Measurements from ENCODE around the gene NRCAM. TPM values are rescaled to one million over a fixed set of nuclear protein-coding genes. Genes with fewer than 3 reads are reported as not detected.

The NRCAM gene
- polyA plus RNA-seq, 3 donors: not detected

DNA sequence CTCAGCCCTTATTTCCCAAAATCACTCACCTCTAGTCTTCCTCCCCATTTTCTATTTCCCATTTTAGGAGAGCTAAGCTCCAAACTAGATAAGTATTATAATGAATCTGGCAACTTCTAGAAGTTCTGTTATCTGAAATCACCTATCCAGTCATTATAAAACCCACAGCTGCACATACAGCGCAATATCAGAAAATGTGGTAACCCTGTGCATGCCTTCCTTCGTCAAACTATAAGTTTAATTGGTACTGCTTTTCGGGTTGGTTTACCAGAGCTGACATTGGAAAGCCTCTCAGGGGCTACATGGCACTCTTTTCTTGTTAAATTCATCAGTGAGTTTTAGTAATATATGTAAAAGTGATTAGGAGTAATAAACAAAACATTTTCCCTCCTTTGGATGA is 327.7 kb downstream of the NRCAM start:
- Histone ChIP-seq H3K36me3 (replicated peaks in 1 of 2; ENCODE audit: control insufficient read depth in 1 of 2, insufficient read depth in 2 of 2, low read length in 2 of 2) (no peaks in the 10 kb centered on the region), H3K4me2 (replicated peaks; ENCODE audit: extremely low read depth, low read length, poor library complexity, severe bottlenecking) (no peak overlapping the region), H2AFZ (ENCODE audit: insufficient read depth, low read depth, low read length, poor library complexity, severe bottlenecking) (no peak overlapping the region), H3K9ac (ENCODE audit: insufficient read depth, low read length, poor library complexity, severe bottlenecking) (no peak overlapping the region), H3K27ac (ENCODE audit: low read depth in 1 of 2, low read length in 2 of 2) (no peak overlapping the region), H3K9me3 (replicated peaks in 1 of 2; ENCODE audit: control insufficient read depth in 1 of 2, insufficient read depth in 1 of 2, low read length in 2 of 2) (no peaks in the 10 kb centered on the region), H3K79me2 (ENCODE audit: insufficient read depth, low read length) (no peaks in the 10 kb centered on the region), H3K4me1 (ENCODE audit: control insufficient read depth in 1 of 2, insufficient read depth in 2 of 2, low read length in 2 of 2) (no peaks in the 10 kb centered on the region), H3K27me3 (ENCODE audit: control insufficient read depth in 2 of 2, insufficient read depth in 2 of 2, low read length in 2 of 2) (no peaks in the 10 kb centered on the region), H4K20me1 (ENCODE audit: insufficient read depth, low read length) (no peaks in the 10 kb centered on the region), H3K4me3 (replicated peaks in 1 of 3; ENCODE audit: low read depth in 2 of 3, low read length in 3 of 3) (no peak overlapping the region)
- peaks cover 0 to 1% (median 0%) of the 10 kb centered on the region in 3 donors for H3K27me3 Mint-ChIP-seq (ENCODE audit: low read depth in 3 of 3)
- no peaks in the 10 kb centered on the region for H3K36me3 Mint-ChIP-seq
- TF ChIP-seq, protein P1, sequence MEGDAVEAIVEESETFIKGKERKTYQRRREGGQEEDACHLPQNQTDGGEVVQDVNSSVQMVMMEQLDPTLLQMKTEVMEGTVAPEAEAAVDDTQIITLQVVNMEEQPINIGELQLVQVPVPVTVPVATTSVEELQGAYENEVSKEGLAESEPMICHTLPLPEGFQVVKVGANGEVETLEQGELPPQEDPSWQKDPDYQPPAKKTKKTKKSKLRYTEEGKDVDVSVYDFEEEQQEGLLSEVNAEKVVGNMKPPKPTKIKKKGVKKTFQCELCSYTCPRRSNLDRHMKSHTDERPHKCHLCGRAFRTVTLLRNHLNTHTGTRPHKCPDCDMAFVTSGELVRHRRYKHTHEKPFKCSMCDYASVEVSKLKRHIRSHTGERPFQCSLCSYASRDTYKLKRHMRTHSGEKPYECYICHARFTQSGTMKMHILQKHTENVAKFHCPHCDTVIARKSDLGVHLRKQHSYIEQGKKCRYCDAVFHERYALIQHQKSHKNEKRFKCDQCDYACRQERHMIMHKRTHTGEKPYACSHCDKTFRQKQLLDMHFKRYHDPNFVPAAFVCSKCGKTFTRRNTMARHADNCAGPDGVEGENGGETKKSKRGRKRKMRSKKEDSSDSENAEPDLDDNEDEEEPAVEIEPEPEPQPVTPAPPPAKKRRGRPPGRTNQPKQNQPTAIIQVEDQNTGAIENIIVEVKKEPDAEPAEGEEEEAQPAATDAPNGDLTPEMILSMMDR (IDR thresholded peaks at IDR 0.05): no peak
- H3K27ac Mint-ChIP-seq: no peak overlapping the region
- no peak overlapping the region for H3K4me3 Mint-ChIP-seq
- H3K4me1 Mint-ChIP-seq: no peaks in the 10 kb centered on the region
- WGBS (ENCODE audit: insufficient coverage): 100% methylated on average over 2 of the region's 3 CpGs
- DNase-seq: no peak
- H3K9me3 Mint-ChIP-seq: peaks cover 0 to 3% (median 0%) of the 10 kb centered on the region in 7 donors
- intact Hi-C loops (cut with micrococcal nuclease): no loop called here

DNA sequence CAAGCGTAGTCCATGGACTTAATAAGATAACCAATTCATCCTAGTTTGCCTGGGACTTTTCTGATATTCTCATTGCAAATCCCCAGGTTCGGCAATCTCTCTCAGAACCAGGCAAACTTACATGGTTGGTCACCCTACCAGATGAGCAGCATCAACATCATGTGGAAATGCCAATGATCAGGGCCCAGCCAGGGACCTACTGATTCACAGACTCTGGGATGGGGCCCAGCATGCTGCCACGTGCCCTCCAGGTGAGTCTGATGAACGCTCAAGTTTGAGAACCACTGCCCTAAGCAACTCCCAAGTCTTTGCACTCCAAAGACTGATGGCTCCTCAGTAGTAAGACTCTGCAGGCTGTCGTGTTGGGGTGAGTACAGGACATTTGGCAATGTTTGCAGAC is 328.8 kb downstream of the NRCAM start:
- Mint-ChIP-seq H3K27me3 (ENCODE audit: low read depth in 3 of 3) (no peaks in the 10 kb centered on the region), H3K9me3 (no peaks in the 10 kb centered on the region), H3K27ac (no peak overlapping the region), H3K4me3 (no peak overlapping the region), H3K36me3 (no peaks in the 10 kb centered on the region), H3K4me1 (no peaks in the 10 kb centered on the region)
- WGBS (ENCODE audit: insufficient coverage): 89% methylated on average over 5 of the region's 5 CpGs
- Histone ChIP-seq H3K36me3 (replicated peaks in 1 of 2; ENCODE audit: control insufficient read depth in 1 of 2, insufficient read depth in 2 of 2, low read length in 2 of 2) (no peaks in the 10 kb centered on the region), H3K27me3 (ENCODE audit: control insufficient read depth in 2 of 2, insufficient read depth in 2 of 2, low read length in 2 of 2) (no peaks in the 10 kb centered on the region), H4K20me1 (ENCODE audit: insufficient read depth, low read length) (no peaks in the 10 kb centered on the region), H3K9me3 (replicated peaks in 1 of 2; ENCODE audit: control insufficient read depth in 1 of 2, insufficient read depth in 1 of 2, low read length in 2 of 2) (no peaks in the 10 kb centered on the region), H3K9ac (ENCODE audit: insufficient read depth, low read length, poor library complexity, severe bottlenecking) (no peak overlapping the region), H3K79me2 (ENCODE audit: insufficient read depth, low read length) (no peaks in the 10 kb centered on the region), H3K4me2 (replicated peaks; ENCODE audit: extremely low read depth, low read length, poor library complexity, severe bottlenecking) (no peak overlapping the region), H3K27ac (ENCODE audit: low read depth in 1 of 2, low read length in 2 of 2) (no peak overlapping the region), H3K4me1 (ENCODE audit: control insufficient read depth in 1 of 2, insufficient read depth in 2 of 2, low read length in 2 of 2) (no peaks in the 10 kb centered on the region), H2AFZ (ENCODE audit: insufficient read depth, low read depth, low read length, poor library complexity, severe bottlenecking) (no peak overlapping the region), H3K4me3 (replicated peaks in 1 of 3; ENCODE audit: low read depth in 2 of 3, low read length in 3 of 3) (no peak overlapping the region)
- TF ChIP-seq, protein P1 (IDR thresholded peaks at IDR 0.05): no peak
- DNase-seq: no peak
- intact Hi-C loops (cut with micrococcal nuclease): no loop called here

Measured in CD14-positive monocyte (primary cell).